ENCODE measurements around the gene CCDC177. TPM values are rescaled to one million over a fixed set of nuclear protein-coding genes. Genes with fewer than 3 reads are reported as not detected.
A peak's percentile ranks its signal among the peaks of the same experiment; 100 is the strongest.

Gene CCDC177
- total and polyA plus RNA-seq, 12 donors: 0.03 TPM; not detected in 11

GRCh38 chr14:69529563-69529962 is 45.1 kb downstream of the CCDC177 start:
- Histone ChIP-seq H3K36me3 (no peaks in the 10 kb centered on the region), H3K4me3 (no peak overlapping the region), H3K27me3 (peaks cover 0 to 41% (median 7%) of the 10 kb centered on the region in 7 donors), H3K27ac (no peak overlapping the region), H3K9me3 (no peaks in the 10 kb centered on the region), H3K4me1 (no peaks in the 10 kb centered on the region)
- ATAC-seq (no peak), DNase-seq (no peak)
- WGBS, 2 donors: 70 to 72% methylated on average over 3 of the region's 3 CpGs
- no peak for TF ChIP-seq CTCF (IDR thresholded peaks at IDR 0.05)
- intact Hi-C loops (cut with DNase I): no loop called here

- DNase-seq (no peak), ATAC-seq (no peak)
- H3K36me3 ChIP-seq: no peaks in the 10 kb centered on the region
- H3K9me3 ChIP-seq: no peaks in the 10 kb centered on the region
- H3K27me3 ChIP-seq: peaks cover 0 to 35% (median 2%) of the 10 kb centered on the region in 7 donors
- no peak overlapping the region for H3K4me3 ChIP-seq
- no peaks in the 10 kb centered on the region for H3K4me1 ChIP-seq
- intact Hi-C loops (cut with DNase I): no loop called here
- no peak overlapping the region for H3K27ac ChIP-seq
- WGBS, 2 donors: 92 to 95% methylated on average over 5 of the region's 5 CpGs
- no peak for TF ChIP-seq CTCF (IDR thresholded peaks at IDR 0.05)
Observed at GRCh38 chr14:69528930-69529329, 45.7 kb downstream of the CCDC177 start.

DNA sequence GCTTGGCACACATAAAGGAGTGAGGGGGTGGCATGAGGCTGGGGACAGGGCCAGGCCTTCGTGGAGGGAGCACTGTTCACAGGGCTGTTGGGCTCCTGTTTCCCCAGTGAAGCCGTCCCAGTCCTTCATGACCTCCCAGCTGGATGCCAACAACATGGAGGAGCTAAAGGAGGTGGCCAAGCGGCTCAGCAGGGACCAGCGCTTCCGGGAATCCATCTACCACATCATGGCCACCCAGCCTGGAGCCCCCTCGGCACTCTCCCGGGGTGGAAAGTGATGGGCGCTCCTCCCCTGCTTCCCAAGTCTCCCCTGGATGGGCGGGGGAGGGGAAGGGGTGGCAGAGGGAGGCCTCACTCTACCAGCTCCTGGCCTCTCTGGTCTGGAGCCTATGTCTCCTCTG is 46.5 kb downstream of the CCDC177 start:
- intact Hi-C loops (cut with DNase I): no loop called here
- TF ChIP-seq CTCF (IDR thresholded peaks at IDR 0.05): no peak

DNA sequence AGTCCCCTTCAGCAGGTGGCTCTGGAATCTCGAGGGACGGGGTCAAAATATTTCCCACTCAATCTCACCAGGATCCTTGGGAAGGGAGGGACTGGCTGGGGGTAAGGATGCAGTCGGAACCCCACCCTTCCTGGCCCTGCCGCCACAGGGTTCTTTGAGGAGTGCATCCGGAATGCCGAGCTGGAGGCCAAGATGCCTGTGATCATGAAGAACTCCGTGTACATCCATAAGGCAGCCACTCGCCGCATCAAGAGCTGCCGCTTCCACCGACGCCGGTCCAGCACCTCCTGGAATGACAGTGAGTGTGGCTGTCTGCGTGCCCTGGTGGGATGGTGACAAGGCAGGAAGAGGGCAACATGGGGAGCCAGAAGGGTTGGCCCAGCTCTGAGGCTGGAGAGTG is 47.0 kb downstream of the CCDC177 start:
- H3K36me3 ChIP-seq: no peaks in the 10 kb centered on the region
- no peak for DNase-seq
- H3K27me3 ChIP-seq: peaks cover 0 to 26% (median 0%) of the 10 kb centered on the region in 7 donors
- H3K4me1 ChIP-seq: no peaks in the 10 kb centered on the region
- H3K4me3 ChIP-seq: no peak overlapping the region
- no peaks in the 10 kb centered on the region for H3K9me3 ChIP-seq
- 78 to 85% methylated on average over 14 of the region's 14 CpGs for WGBS, 2 donors
- ATAC-seq: peak in 2 of 8 donors; percentile 20 to 48
- intact Hi-C loops (cut with DNase I): no loop called here
- no peak overlapping the region for H3K27ac ChIP-seq
- TF ChIP-seq CTCF (IDR thresholded peaks at IDR 0.05): no peak

More for the DNA sequence above, 46.5 kb downstream of the CCDC177 start:
- WGBS, 2 donors: 86 to 87% methylated on average over 9 of the region's 9 CpGs
- Histone ChIP-seq H3K9me3 (no peaks in the 10 kb centered on the region), H3K27ac (no peak overlapping the region), H3K27me3 (peaks cover 0 to 31% (median 0%) of the 10 kb centered on the region in 7 donors), H3K4me3 (no peak overlapping the region), H3K4me1 (no peaks in the 10 kb centered on the region), H3K36me3 (no peaks in the 10 kb centered on the region)
- ATAC-seq (no peak), DNase-seq (no peak)
